Fibroblast of lung (primary cell): Measurements from ENCODE around the gene ERLIN1. TPM values are rescaled to one million over a fixed set of nuclear protein-coding genes. Genes with fewer than 3 reads are reported as not detected.

Experiments used
- DNase-seq, 2 donors: peaks; one replicate each; pipeline versions ENCODE4 v3.0.0 to v3.0.0-alpha.2; 2010; ENCODE audit warnings: low read depth in 2 of 2
- H2AFZ ChIP-seq: 2 replicates; pipeline ENCODE4 v1.5.1; 2012; ENCODE audit warnings: low read length, control low read depth, inconsistent platforms
- H3K27ac ChIP-seq: 2 replicates; pipeline ENCODE4 v1.5.1; 2011; ENCODE audit warnings: low read length, control low read depth; ENCODE audit not compliant: insufficient read depth
- H3K27me3 ChIP-seq: 2 replicates; pipeline ENCODE4 v1.5.1; 2011; ENCODE audit warnings: mild to moderate bottlenecking, low read length; ENCODE audit not compliant: control insufficient read depth, insufficient read depth
- H3K36me3 ChIP-seq: 2 replicates; pipeline ENCODE4 v1.5.1; 2011; ENCODE audit warnings: low read length; ENCODE audit not compliant: control insufficient read depth, insufficient read depth
- H3K4me1 ChIP-seq: 2 replicates; pipeline ENCODE4 v1.5.1; 2011; ENCODE audit warnings: low read length; ENCODE audit not compliant: control insufficient read depth, insufficient read depth; ENCODE audit errors: extremely low read depth
- H3K4me2 ChIP-seq: 2 replicates; pipeline ENCODE4 v1.5.1; 2011; ENCODE audit warnings: low read length, control low read depth; ENCODE audit not compliant: insufficient read depth; ENCODE audit errors: extremely low read depth
- H3K4me3 ChIP-seq, 4 experiments: fragments of 200-600 bp in 1 of 4; sonication (generic) in 1 of 4; replicated peaks in 1 of 4; 2 replicates each; pipeline ENCODE4 v1.5.1; 2011 to 2016; ENCODE audit warnings: low read length in 4 of 4, low read depth in 3 of 4, mild to moderate bottlenecking in 3 of 4, control low read depth in 2 of 4, inconsistent platforms in 1 of 4, mixed read lengths in 1 of 4; ENCODE audit not compliant: insufficient read depth in 1 of 4; ENCODE audit errors: control extremely low read depth in 1 of 4
- H3K79me2 ChIP-seq: 2 replicates; pipeline ENCODE4 v1.5.1; 2012; ENCODE audit warnings: mild to moderate bottlenecking, low read length, inconsistent platforms; ENCODE audit not compliant: control insufficient read depth, insufficient read depth
- H3K9ac ChIP-seq: 2 replicates; pipeline ENCODE4 v1.5.1; 2011; ENCODE audit warnings: mild to moderate bottlenecking, low read length, control low read depth; ENCODE audit not compliant: insufficient read depth
- H3K9me3 ChIP-seq: 2 replicates; pipeline ENCODE4 v1.5.1; 2012; ENCODE audit warnings: low read depth, low read length; ENCODE audit not compliant: control insufficient read depth, insufficient read depth
- H4K20me1 ChIP-seq: 2 replicates; pipeline ENCODE4 v1.5.1; 2011; ENCODE audit warnings: low read length; ENCODE audit not compliant: control insufficient read depth, insufficient read depth; ENCODE audit errors: extremely low read depth
- EZH2 ChIP-seq: IDR thresholded peaks from 2 replicates; pipeline ENCODE4 v1.5.1; 2012; ENCODE audit warnings: low read length, control low read depth, mild to moderate bottlenecking; ENCODE audit errors: missing control alignments
- polyA plus RNA-seq, 2 donors: library from polyadenylated mRNA; depleted of rRNA in 1 of 2; stranded (reverse) in 1 of 2; unstranded in 1 of 2; fragments of >200 nt; gene quantifications; 2 replicates each; pipeline ENCODE4 v1.2.1, GENCODE V29; 2011 to 2012; ENCODE audit warnings: missing spikeins in 1 of 2
- total RNA-seq: library from RNA; depleted of rRNA; stranded (reverse); fragments of >200 nt; gene quantifications from 2 replicates; pipeline ENCODE4 v1.2.1, GENCODE V29; 2014
- TF ChIP-seq, protein P1 (sequence below), 2 donors: IDR thresholded peaks in 1 of 2; conservative IDR thresholded peaks in 1 of 2; 1 replicate in 1 of 2; 2 replicates in 1 of 2; pipeline ENCODE4 v1.5.1; 2011 to 2012; ENCODE audit warnings: low read length in 2 of 2, control low read depth in 1 of 2, inconsistent platforms in 1 of 2, low read depth in 1 of 2, mild to moderate bottlenecking in 1 of 2

ERLIN1 gene
- total and polyA plus RNA-seq, 2 donors (not counting 1 experiment from before 2014, with no cell fraction given) = 52.8 to 74.7 TPM

DNA sequence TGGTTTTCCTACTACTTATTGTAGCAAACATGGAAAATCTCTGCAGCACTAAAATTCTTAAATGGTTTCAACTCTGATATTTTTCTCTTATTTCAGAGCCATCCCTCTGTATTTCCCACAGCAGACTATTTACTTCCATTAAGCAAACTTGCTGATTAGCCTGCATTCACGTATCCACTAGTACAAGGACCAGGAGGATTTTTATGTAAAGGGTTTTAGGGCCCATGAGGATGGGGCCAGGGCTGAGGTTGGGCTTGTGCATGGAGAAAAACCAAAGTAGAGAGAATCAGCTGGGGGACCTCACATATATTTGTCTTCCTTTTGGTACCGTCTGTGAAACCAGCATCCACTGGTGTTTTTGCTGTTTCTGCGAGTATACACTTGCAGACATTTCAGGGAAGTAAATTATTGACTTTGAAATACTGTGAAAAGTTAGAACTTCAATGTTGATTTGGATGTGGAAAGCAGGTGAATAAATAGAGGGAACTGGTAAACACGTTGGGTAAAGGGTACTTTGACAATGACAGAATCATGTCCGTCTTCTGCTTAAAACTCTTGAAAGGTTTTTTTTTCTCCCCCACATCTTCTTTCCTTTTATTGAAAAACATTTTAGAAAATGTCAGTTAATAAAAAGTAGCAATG, 44.3 kb downstream of the ERLIN1 start:
- no peaks in the 10 kb centered on the region for H3K79me2 ChIP-seq
- H3K9ac ChIP-seq = no peak overlapping the region
- TF ChIP-seq EZH2 = no peak
- TF ChIP-seq, protein P1, sequence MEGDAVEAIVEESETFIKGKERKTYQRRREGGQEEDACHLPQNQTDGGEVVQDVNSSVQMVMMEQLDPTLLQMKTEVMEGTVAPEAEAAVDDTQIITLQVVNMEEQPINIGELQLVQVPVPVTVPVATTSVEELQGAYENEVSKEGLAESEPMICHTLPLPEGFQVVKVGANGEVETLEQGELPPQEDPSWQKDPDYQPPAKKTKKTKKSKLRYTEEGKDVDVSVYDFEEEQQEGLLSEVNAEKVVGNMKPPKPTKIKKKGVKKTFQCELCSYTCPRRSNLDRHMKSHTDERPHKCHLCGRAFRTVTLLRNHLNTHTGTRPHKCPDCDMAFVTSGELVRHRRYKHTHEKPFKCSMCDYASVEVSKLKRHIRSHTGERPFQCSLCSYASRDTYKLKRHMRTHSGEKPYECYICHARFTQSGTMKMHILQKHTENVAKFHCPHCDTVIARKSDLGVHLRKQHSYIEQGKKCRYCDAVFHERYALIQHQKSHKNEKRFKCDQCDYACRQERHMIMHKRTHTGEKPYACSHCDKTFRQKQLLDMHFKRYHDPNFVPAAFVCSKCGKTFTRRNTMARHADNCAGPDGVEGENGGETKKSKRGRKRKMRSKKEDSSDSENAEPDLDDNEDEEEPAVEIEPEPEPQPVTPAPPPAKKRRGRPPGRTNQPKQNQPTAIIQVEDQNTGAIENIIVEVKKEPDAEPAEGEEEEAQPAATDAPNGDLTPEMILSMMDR (conservative IDR thresholded peaks at IDR 0.05 in 1 of 2, IDR thresholded peaks at IDR 0.05 in 1 of 2; ENCODE audit: low read depth in 1 of 2, low read length in 2 of 2) = no peak
- H3K27ac ChIP-seq = no peak overlapping the region
- no peaks in the 10 kb centered on the region for H3K4me1 ChIP-seq
- no peak overlapping the region for H3K4me2 ChIP-seq
- H2AFZ ChIP-seq = no peak overlapping the region
- H3K27me3 ChIP-seq = peaks cover 5% of the 10 kb centered on the region
- no peaks in the 10 kb centered on the region for H4K20me1 ChIP-seq
- H3K4me3 ChIP-seq = no peak overlapping the region
- DNase-seq = no peak
- no peaks in the 10 kb centered on the region for H3K36me3 ChIP-seq
- H3K9me3 ChIP-seq = no peaks in the 10 kb centered on the region

DNA sequence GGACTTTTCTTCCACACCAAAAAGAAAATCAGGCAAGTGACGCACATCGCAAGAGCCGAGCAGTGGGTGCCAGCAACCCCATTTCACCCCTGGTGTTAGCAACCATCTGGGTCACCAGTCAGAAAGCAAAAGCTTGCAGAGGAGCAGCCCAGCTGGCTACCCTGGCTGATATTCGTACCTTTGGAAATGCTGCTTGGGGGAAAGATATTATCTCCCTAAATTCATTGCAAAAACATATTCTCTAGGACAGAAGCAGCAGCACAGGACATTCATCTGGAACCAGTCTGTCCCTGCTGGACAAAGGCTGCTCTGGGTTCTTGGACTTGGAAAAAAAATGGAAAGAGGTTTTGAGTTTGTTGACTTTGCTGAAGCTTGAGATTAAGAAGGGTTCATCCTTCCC, 45.8 kb downstream of the ERLIN1 start:
- Histone ChIP-seq H3K9me3 (no peaks in the 10 kb centered on the region), H3K4me1 (no peaks in the 10 kb centered on the region), H3K9ac (no peak overlapping the region), H3K4me3 (no peak overlapping the region), H3K27me3 (peaks cover 5% of the 10 kb centered on the region), H2AFZ (no peak overlapping the region), H4K20me1 (no peaks in the 10 kb centered on the region), H3K27ac (no peak overlapping the region), H3K79me2 (no peaks in the 10 kb centered on the region), H3K4me2 (no peak overlapping the region), H3K36me3 (no peaks in the 10 kb centered on the region)
- no peak for DNase-seq
- TF ChIP-seq, protein P1 (conservative IDR thresholded peaks at IDR 0.05 in 1 of 2, IDR thresholded peaks at IDR 0.05 in 1 of 2; ENCODE audit: low read depth in 1 of 2, low read length in 2 of 2) = no peak
- no peak for TF ChIP-seq EZH2

DNA sequence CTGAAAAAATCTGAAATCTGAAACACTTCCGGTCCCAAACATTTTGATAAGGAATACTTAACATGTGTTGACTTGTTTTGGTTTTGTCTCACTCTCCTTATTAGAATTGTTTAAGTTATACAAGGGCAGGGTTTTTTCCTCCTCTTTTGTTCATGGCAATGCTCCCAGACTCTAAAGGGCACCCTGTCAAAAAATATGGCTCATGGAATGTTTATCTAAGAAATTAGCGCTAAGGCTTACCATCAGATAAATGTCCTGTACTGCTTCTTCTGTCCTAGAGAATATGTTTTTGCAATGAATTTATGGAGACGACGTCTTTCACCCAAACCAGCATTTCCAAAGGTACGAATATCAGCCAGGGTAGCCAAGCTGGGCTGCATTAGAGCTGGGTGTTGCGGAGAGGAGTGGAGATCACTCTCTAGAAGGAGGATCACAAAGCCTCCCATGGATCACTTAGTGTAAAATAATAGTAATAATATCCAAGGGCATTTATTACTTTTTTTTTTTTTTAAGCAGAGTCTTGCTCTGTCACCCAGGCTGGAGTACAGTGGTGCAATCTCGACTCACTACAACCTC, 46.8 kb downstream of the ERLIN1 start:
- H3K9me3 ChIP-seq = no peaks in the 10 kb centered on the region
- TF ChIP-seq, protein P1 (conservative IDR thresholded peaks at IDR 0.05 in 1 of 2, IDR thresholded peaks at IDR 0.05 in 1 of 2; ENCODE audit: low read depth in 1 of 2, low read length in 2 of 2) = no peak
- no peak for TF ChIP-seq EZH2
- no peaks in the 10 kb centered on the region for H4K20me1 ChIP-seq
- H3K4me2 ChIP-seq = no peak overlapping the region
- DNase-seq = peak in 1 of 2 donors; percentile 17
- no peaks in the 10 kb centered on the region for H3K79me2 ChIP-seq
- H3K27me3 ChIP-seq = peaks cover 5% of the 10 kb centered on the region
- H2AFZ ChIP-seq = no peak overlapping the region
- H3K4me1 ChIP-seq = no peaks in the 10 kb centered on the region
- no peak overlapping the region for H3K9ac ChIP-seq
- H3K36me3 ChIP-seq = no peaks in the 10 kb centered on the region
- H3K4me3 ChIP-seq = no peak overlapping the region
- no peak overlapping the region for H3K27ac ChIP-seq
